Ascending aorta (tissue), 2 donors: ENCODE results near the gene TTYH1. TPM values are rescaled to one million over a fixed set of nuclear protein-coding genes. Genes with fewer than 3 reads are reported as not detected.

Experiments
- DNase-seq, 2 donors: peaks; one replicate each; pipeline ENCODE4 v3.0.0-alpha.2; 2019; ENCODE audit warnings: low spot score in 2 of 2
- H3K27ac ChIP-seq, 2 donors: fragments of 200-600 bp; sonication (generic); one replicate each; pipeline ENCODE4 v1.5.1; 2016 to 2017; ENCODE audit warnings: mild to moderate bottlenecking in 1 of 2
- H3K27me3 ChIP-seq: fragments of 200-600 bp; sonication (generic); one replicate; pipeline ENCODE4 v1.5.1; 2017
- H3K36me3 ChIP-seq, 2 donors: fragments of 200-600 bp; sonication (generic); one replicate each; pipeline ENCODE4 v1.5.1; 2016
- H3K4me1 ChIP-seq, 2 donors: fragments of 200-600 bp; sonication (generic); one replicate each; pipeline ENCODE4 v1.5.1; 2016 to 2017; ENCODE audit warnings: mild to moderate bottlenecking in 1 of 2
- H3K4me3 ChIP-seq, 2 donors: fragments of 200-600 bp; sonication (generic); one replicate each; pipeline ENCODE4 v1.5.1; 2016 to 2017; ENCODE audit warnings: mild to moderate bottlenecking in 1 of 2
- H3K9me3 ChIP-seq, 2 donors: fragments of 200-600 bp; sonication (generic); one replicate each; pipeline ENCODE4 v1.5.1; 2016
- CTCF ChIP-seq, 3 experiments: fragments of 200-600 bp in 2 of 3; fragments of 450-650 bp in 1 of 3; sonication (generic) in 2 of 3; IDR thresholded peaks; one replicate each; pipeline ENCODE4 v1.5.1; 2016 to 2019; ENCODE audit warnings: antibody characterized with exemption in 3 of 3, mild to moderate bottlenecking in 1 of 3, moderate library complexity in 1 of 3
- intact Hi-C: fragments of 100-400 bp; cut with DNase I; formaldehyde crosslinking; loops from one replicate; pipeline ENCODE4 v1.15.1; 2023
- total RNA-seq: library from RNA; depleted of rRNA; stranded (reverse); fragments of >200 nt; gene quantifications from one replicate; pipeline ENCODE4 v1.1.0, GENCODE V29; 2016

Gene TTYH1
- total RNA-seq, 1 donor from 2014 or later: 58.4 TPM

DNA sequence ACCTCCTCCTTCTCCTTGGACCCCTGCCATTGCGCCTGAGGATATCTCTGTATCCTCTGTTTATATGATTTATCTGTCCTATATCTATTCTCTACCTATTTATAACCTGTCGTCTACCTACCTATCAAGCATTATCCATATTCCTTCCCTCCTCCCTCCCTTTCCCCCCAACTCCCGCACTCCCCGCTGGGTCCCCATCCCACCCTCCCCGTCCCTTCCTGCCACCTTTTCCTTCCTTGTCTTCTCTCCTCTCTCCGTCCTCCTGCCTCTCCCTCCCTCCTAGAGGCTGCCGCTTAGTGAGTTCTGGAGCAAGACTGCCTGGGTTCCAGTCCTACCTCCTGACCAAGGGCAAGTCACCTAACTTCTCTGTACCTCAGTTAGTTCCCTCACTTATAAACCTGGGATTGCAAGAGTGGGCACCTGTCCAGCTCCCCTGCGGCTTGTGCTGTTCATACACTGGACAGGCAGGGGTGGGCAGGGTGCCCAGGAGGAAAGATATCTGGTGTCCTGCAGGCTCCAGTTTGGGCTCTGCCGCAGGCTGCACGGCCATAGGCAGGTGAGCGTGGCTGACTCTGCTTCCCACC lies 16.1 kb downstream of the TTYH1 start:
- no peaks in the 10 kb centered on the region for H3K9me3 ChIP-seq
- H3K4me1 ChIP-seq: peaks cover 0 to 3% of the 10 kb centered on the region in 2 donors
- H3K27me3 ChIP-seq: peaks cover 7% of the 10 kb centered on the region
- no peak for TF ChIP-seq CTCF (IDR thresholded peaks at IDR 0.05)
- H3K36me3 ChIP-seq: no peaks in the 10 kb centered on the region
- no peak overlapping the region for H3K27ac ChIP-seq
- intact Hi-C loops: no loop called here
- H3K4me3 ChIP-seq: no peak overlapping the region
- no peak for DNase-seq

GRCh38 chr19:54432144-54432738 lies 17.0 kb downstream of the TTYH1 start:
- DNase-seq: no peak
- Histone ChIP-seq H3K4me3 (no peak overlapping the region), H3K4me1 (peaks cover 0 to 3% of the 10 kb centered on the region in 2 donors), H3K27ac (no peak overlapping the region), H3K36me3 (no peaks in the 10 kb centered on the region), H3K27me3 (peaks cover 7% of the 10 kb centered on the region), H3K9me3 (no peaks in the 10 kb centered on the region)
- TF ChIP-seq CTCF (IDR thresholded peaks at IDR 0.05): no peak
- intact Hi-C loops: no loop called here

DNA sequence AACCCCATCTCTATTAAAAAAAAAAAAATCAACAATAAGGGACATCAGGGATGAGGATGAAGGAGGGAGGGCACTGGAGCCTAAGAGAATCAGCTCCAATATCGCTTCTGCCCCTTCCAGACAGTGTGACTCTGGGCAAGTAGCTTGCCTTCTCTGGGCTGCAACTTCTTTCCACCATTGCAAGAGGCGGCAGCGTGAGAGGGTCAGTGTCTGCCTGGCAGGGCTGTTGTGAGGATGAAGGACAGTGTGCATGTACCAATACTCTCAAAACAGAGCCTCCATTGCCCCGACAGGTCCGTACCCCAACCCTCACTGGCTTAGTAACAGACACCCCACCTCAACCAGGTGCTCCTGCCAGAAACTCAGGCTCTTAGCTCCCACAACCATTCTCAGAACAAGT lies 18.4 kb downstream of the TTYH1 start:
- Histone ChIP-seq H3K4me1 (peaks cover 0 to 3% of the 10 kb centered on the region in 2 donors), H3K36me3 (no peaks in the 10 kb centered on the region), H3K27ac (no peak overlapping the region), H3K4me3 (no peak overlapping the region), H3K27me3 (peaks cover 7% of the 10 kb centered on the region), H3K9me3 (no peaks in the 10 kb centered on the region)
- intact Hi-C loops: no loop called here
- no peak for DNase-seq
- no peak for TF ChIP-seq CTCF (IDR thresholded peaks at IDR 0.05)

DNA sequence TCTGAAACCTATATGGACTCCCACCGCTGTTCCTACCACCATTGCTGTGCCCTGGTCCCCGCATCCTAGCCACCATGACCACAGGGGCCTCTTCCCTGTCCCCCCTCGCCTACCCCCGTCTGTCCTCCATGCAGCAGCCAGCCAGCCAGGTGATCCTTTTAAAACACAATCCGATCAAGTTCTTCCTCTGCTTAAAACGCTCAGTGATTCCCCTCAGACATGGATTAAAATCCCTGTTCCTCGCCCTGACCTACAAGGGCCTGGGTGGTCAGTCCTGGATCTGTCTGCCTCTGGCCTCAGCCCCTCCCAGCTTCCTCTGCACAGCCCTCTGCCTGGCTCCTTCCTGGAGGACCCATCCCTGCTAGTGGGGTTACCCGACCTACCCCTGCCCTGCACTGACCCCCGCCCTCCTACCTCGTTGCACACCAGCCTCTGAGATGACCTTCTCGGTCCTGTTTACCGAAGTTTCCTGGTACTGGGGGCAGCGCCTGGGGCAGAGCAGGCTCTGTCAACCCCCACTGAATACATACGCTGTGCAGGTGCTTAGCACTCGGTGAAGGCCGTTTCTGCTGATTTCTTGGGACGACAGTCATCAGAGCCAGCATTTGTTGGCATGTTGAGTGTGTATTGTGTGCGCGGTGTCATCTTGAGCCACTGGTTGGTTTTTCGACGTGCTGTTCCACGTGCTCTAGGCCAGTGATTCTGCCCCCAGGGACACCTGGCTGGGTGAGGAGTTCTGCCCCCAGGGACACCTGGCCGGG lies 19.0 kb downstream of the TTYH1 start:
- no peak overlapping the region for H3K4me3 ChIP-seq
- H3K36me3 ChIP-seq: no peaks in the 10 kb centered on the region
- H3K27me3 ChIP-seq: peaks cover 7% of the 10 kb centered on the region
- no peak for TF ChIP-seq CTCF (IDR thresholded peaks at IDR 0.05)
- no peak for DNase-seq
- H3K4me1 ChIP-seq: peaks cover 0 to 3% of the 10 kb centered on the region in 2 donors
- no peak overlapping the region for H3K27ac ChIP-seq
- intact Hi-C loops: no loop called here
- no peaks in the 10 kb centered on the region for H3K9me3 ChIP-seq

GRCh38 chr19:54434873-54435214 lies 19.6 kb downstream of the TTYH1 start:
- peaks cover 0 to 3% of the 10 kb centered on the region in 2 donors for H3K4me1 ChIP-seq
- no peak overlapping the region for H3K4me3 ChIP-seq
- peaks cover 7% of the 10 kb centered on the region for H3K27me3 ChIP-seq
- H3K9me3 ChIP-seq: no peaks in the 10 kb centered on the region
- intact Hi-C loops: no loop called here
- H3K36me3 ChIP-seq: no peaks in the 10 kb centered on the region
- DNase-seq: no peak
- TF ChIP-seq CTCF (IDR thresholded peaks at IDR 0.05): no peak
- no peak overlapping the region for H3K27ac ChIP-seq
